ENCODE results near the gene PI4K2B.
"Not testable (repeated sequence)": the region's sequence is repeated elsewhere in the genome, so short reads cannot be mapped to it uniquely, and the experiment has no call there.

The PI4K2B gene

DNA sequence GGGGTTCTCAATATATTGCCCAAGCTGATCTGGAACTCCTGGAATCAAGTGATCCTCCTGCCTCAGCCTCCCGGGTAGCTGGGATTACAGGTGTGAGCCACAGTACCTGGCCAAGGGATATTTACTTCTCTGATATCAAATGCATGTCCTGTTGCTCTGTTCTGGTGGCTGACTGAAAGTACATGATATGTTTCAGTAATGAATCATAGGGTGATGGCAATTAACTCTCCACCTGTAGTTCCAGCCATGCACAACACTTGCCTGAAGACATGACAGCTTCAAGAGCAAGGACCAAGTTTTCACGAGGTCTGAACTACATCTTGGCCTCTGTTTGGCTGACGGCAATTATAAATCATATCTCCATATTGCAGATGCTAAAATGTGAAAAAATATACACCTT, 87.9 kb downstream of the PI4K2B start:
- in situ Hi-C loops (cut with HindIII; ENCODE audit: low pct_unique_long_range_greater_than_20kb, low sequenced_read_pairs): no loop called here
- TF ChIP-seq JUND (IDR thresholded peaks at IDR 0.05; ENCODE audit: low read depth): no peak
- DNase-seq (ENCODE audit: low read depth in 1 of 2, low spot score in 1 of 2): no peak

DNA sequence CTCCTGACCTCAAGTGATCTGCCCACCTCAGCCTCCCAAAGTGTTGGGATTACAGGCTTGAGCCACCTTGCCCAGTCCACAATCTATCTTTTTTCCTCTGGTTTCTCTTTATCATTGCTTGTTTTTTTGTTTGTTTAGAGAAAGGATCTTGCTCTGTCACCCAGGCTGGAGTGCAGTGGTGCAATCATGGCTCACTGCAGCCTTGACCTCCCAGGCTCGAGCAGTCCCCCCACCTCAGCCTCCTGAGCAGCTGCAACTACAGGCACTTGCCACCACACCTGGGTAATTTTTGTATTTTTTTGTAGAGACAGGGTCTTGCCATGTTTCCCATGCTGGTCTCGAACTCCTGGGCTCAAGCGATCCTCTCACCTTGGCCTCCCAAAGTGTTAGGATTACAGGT, 94.6 kb downstream of the PI4K2B start:
- DNase-seq (ENCODE audit: low read depth in 1 of 2, low spot score in 1 of 2); in situ Hi-C loops (cut with HindIII; ENCODE audit: low pct_unique_long_range_greater_than_20kb, low sequenced_read_pairs): not testable (repeated sequence)
